ENCODE data around the gene WDR59.
"Not testable (repeated sequence)": the region's sequence is repeated elsewhere in the genome, so short reads cannot be mapped to it uniquely, and the experiment has no call there.

Gene WDR59

DNA sequence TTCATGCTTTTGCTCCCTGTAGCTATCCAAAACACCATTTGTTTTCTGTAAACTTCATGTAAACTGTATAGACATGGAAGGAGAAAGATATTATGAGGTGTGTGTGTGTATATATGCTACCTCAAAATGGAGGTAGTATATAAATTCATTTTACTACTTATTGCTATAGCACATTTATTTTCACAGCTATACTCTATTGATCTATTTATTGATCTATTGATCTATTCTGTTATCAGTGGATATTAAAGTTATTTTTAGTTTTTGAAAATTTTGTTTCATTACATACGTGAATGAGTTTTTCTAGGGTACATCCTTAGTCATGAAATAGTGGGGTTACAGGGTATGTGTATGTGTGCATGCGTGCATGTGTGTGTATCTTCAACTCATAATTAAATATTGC is 29.4 kb upstream of the WDR59 start:
- Mint-ChIP-seq H3K36me3 (ENCODE audit: low read depth) (peaks cover 5% of the 10 kb centered on the region), H3K27ac (no peak overlapping the region), H3K4me3 (no peak overlapping the region), H3K4me1 (peaks cover 31% of the 10 kb centered on the region), H3K27me3 (ENCODE audit: low read depth) (no peaks in the 10 kb centered on the region), H3K9me3 (no peaks in the 10 kb centered on the region)
- TF ChIP-seq, protein P1, sequence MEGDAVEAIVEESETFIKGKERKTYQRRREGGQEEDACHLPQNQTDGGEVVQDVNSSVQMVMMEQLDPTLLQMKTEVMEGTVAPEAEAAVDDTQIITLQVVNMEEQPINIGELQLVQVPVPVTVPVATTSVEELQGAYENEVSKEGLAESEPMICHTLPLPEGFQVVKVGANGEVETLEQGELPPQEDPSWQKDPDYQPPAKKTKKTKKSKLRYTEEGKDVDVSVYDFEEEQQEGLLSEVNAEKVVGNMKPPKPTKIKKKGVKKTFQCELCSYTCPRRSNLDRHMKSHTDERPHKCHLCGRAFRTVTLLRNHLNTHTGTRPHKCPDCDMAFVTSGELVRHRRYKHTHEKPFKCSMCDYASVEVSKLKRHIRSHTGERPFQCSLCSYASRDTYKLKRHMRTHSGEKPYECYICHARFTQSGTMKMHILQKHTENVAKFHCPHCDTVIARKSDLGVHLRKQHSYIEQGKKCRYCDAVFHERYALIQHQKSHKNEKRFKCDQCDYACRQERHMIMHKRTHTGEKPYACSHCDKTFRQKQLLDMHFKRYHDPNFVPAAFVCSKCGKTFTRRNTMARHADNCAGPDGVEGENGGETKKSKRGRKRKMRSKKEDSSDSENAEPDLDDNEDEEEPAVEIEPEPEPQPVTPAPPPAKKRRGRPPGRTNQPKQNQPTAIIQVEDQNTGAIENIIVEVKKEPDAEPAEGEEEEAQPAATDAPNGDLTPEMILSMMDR (IDR thresholded peaks at IDR 0.05; ENCODE audit: unreplicated experiment in 3 of 3) = no peak

DNA sequence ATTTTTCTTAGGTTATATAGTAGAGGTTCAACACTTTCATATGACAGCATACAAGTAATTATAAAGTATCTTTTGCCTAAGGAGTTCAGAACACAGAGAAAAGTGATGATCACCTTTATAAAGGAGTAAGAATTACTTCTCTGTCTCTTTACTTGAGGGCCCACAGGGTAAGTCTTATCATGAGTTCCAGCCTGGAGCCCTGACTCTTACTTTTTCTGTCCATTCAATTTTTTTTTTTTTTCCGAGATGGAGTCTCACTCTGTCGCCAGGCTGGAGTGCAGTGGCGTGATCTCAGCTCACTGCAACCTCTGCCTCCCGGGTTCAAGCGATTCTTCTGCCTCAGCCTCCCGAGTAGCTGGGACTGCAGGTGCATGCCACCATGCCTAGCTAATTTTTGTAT is 28.2 kb upstream of the WDR59 start:
- peak overlapping the region in 1 of 3 experiments; percentile 44 for H3K27ac Mint-ChIP-seq
- not testable (repeated sequence) for H3K4me3 Mint-ChIP-seq; H3K9me3 Mint-ChIP-seq; H3K27me3 Mint-ChIP-seq (ENCODE audit: low read depth)
- peaks cover 31% of the 10 kb centered on the region for H3K4me1 Mint-ChIP-seq
- H3K36me3 Mint-ChIP-seq (ENCODE audit: low read depth) = peaks cover 15% of the 10 kb centered on the region

DNA sequence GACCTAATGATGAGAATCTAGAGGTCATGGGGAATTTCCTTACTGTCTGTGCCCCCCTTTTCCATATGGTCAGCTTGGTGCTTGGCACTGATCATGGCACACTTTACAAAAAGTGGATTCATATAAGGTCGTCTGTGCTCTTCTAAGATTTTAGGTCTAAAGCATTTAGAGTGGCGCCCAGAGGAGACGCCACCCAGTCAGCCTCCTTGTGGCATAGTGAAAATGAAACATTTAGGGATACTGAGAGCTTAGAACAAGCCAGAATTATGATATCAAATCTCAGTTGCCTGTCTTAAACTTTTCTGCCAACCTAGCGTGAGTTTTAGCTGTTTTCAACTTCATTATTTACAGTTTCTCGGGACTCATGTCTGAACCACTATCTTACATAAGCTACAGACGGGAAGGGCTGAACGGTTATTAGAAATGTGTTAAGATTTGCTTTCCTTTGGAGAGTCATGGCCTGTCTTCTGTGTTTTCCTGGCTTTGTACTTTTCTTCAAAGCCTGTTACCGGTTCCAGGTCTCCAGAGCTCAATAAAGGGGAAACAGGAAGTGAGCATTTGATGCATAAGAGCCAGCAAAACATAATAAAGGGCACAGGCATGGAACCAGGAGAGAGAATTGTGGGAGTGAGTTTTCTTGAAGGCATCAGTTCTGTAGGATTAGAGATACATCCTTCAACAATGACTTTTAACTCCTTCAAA is 27.6 kb upstream of the WDR59 start:
- Mint-ChIP-seq H3K4me1 (peaks cover 28% of the 10 kb centered on the region), H3K36me3 (ENCODE audit: low read depth) (peaks cover 16% of the 10 kb centered on the region), H3K4me3 (no peak overlapping the region), H3K9me3 (no peaks in the 10 kb centered on the region), H3K27me3 (ENCODE audit: low read depth) (no peaks in the 10 kb centered on the region), H3K27ac (peak overlapping the region; percentile 35 to 52 (median 44))
- TF ChIP-seq, protein P1 (IDR thresholded peaks at IDR 0.05; ENCODE audit: unreplicated experiment in 3 of 3) = no peak

DNA sequence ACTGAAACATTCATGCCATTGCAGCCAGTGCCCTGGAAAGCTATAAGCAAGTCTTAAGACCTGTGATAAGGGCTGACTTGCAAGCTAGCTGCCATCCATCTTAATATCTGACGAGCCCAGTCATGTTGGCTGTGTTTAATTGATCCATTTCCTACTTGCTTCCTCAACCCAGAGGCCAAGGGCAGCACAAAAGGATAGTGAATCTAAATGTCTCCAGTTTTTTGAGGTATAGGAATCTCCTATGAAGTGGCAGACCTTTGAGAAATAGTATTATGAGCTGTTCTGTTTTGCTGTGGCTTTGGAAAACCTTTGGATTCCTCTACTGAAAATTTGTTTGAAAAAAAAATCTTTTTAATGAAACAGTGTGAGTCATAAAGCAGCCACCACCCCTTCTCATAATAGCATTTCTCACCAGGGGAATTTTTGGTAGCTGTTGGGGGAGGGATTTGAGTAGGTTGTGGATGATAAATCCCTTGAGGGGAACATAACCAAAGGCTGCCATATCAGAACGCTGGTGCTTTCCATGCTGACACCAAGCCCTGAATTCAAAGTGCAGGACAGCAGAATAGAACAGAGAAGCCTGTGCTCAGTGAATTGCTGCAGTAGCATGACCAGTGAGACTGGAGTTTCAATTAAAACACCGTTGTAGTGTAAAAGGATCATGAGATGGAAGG is 26.8 kb upstream of the WDR59 start:
- Mint-ChIP-seq H3K36me3 (ENCODE audit: low read depth) (peaks cover 19% of the 10 kb centered on the region), H3K4me1 (peaks cover 26% of the 10 kb centered on the region), H3K27me3 (ENCODE audit: low read depth) (no peaks in the 10 kb centered on the region), H3K27ac (peak overlapping the region; percentile 12 to 48 (median 44)), H3K4me3 (no peak overlapping the region), H3K9me3 (no peaks in the 10 kb centered on the region)
- TF ChIP-seq, protein P1 (IDR thresholded peaks at IDR 0.05; ENCODE audit: unreplicated experiment in 3 of 3) = no peak

DNA sequence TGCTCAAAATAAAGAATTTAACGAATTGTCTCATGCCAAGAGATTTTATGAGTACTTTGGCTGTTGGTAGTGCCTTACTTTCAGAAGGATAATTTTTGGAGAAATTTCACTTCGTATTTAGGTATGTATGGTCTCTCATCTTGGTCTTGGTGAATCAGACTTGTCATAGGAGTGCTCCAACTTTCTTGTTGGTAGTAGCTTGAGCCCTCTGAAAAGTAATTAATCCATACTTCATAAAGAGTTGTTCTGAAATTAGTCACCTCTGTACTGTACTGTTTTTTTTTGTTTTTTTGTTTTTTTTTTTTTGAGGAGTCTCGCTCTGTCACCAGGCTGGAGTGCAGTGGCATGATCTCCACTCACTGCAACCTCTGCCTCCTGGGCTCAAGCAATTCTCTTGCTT is 25.5 kb upstream of the WDR59 start:
- TF ChIP-seq, protein P1 (IDR thresholded peaks at IDR 0.05; ENCODE audit: unreplicated experiment in 3 of 3) = no peak
- H3K9me3 Mint-ChIP-seq = no peaks in the 10 kb centered on the region
- H3K4me1 Mint-ChIP-seq = peaks cover 26% of the 10 kb centered on the region
- H3K4me3 Mint-ChIP-seq = no peak overlapping the region
- H3K27me3 Mint-ChIP-seq (ENCODE audit: low read depth) = no peaks in the 10 kb centered on the region
- H3K27ac Mint-ChIP-seq = no peak overlapping the region
- H3K36me3 Mint-ChIP-seq (ENCODE audit: low read depth) = peaks cover 19% of the 10 kb centered on the region

DNA sequence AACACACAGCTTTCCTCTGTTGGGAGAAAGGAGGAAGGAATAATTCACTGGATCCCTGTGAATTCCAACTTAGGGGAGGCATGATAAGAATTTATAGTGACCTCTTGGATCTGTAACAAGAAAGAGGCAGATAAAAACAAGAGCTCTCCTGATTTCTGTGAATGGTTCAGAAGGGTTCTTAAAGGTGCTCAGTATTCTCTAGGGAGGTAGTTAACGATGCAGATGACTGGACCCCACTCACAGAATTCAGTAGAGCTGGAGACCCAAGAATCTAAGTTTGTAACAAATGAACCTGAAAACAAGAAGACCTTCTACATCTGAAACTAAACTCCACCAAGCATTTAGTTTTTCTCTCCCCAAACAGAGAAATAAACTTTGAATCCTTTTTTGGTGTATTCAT is 22.5 kb upstream of the WDR59 start:
- peaks cover 40% of the 10 kb centered on the region for H3K4me1 Mint-ChIP-seq
- no peaks in the 10 kb centered on the region for H3K9me3 Mint-ChIP-seq
- H3K27me3 Mint-ChIP-seq (ENCODE audit: low read depth) = no peaks in the 10 kb centered on the region
- TF ChIP-seq, protein P1 (IDR thresholded peaks at IDR 0.05; ENCODE audit: unreplicated experiment in 3 of 3) = no peak
- no peak overlapping the region for H3K27ac Mint-ChIP-seq
- H3K36me3 Mint-ChIP-seq (ENCODE audit: low read depth) = peaks cover 28% of the 10 kb centered on the region
- no peak overlapping the region for H3K4me3 Mint-ChIP-seq
